SIG-M5 treated with dmso at 0.1 percent for 504 hours (cell line): ENCODE results near the gene WDR91.
"Not testable (repeated sequence)": the region's sequence is repeated elsewhere in the genome, so short reads cannot be mapped to it uniquely, and the experiment has no call there.

Source experiments
- DNase-seq: peaks from one replicate; lab custom pipeline; 2025; ENCODE audit not compliant: unreplicated experiment; lab: John Stamatoyannopoulos, UW

WDR91 gene

DNA sequence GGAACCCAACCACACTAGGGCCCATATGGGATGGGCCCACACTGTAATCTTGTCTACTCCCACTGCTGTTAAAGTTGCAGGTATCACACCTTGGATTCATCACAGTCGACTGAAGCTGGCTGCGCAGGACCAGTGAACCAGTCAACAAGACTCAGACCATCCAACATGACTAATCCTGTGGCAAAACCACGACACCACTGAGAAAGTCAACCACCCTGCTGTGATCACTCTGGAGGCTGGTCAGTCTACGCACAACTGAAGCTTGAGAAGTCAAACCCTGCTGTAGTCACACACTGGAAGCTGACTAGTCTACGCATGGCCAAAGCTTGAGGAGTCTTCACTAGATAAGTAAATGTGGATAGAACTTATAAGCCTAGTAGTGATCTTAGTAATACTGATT lies 31.2 kb downstream of the WDR91 start:
- no peak for DNase-seq

DNA sequence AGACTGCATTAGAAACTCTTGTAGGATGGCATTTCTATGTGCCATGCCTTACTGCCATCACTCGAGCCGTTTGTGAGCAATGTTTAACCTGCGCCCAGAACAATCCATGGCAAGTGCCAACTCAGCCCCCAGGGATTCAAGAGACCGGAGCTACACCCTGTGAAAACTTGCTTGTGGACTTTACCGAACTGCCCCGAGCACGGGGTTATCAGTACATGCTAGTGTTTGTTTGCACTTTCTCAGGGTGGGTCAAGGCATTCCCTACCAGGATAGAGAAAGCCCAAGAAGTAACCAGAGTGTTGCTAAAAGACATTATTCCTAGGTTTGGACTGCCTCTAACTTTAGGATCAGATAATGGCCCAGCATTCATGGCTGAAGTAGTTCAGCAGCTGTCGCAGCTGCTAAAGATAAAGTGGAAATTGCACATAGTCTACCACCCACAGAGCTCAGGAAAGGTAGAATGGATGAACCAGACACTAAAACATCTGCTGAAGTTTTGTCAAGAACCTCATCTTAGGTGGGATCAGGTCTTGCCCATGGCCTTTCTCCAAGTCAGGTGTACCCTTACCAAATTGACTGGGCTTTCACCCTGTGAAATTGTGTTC lies 31.9 kb downstream of the WDR91 start:
- DNase-seq = no peak

DNA sequence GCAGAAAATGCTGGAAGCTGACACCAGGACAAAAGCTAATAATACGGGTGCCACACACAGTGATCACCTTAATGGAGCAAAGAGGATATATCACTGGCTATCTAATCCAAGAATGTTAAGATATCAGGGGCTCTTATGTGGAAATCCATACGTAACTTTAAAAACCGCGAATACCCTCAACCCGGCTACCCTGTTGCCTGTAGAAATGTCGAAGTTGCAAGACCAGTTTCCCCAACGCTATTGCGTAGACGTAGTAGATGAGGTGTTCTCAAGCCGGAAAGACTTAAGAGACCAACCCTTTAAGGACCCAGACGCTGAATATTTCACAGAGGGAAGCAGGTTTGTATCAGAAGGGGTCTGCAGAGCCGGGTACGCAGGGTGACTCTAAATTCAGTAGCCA lies 33.0 kb downstream of the WDR91 start:
- DNase-seq = no peak

GRCh38 chr7:135177028-135177696 lies 34.2 kb downstream of the WDR91 start:
- DNase-seq = no peak

- DNase-seq = no peak
These were observed 35.4 kb downstream of the WDR91 start for GRCh38 chr7:135175931-135176330.

GRCh38 chr7:135174941-135175340 lies 36.4 kb downstream of the WDR91 start:
- DNase-seq = no peak

DNA sequence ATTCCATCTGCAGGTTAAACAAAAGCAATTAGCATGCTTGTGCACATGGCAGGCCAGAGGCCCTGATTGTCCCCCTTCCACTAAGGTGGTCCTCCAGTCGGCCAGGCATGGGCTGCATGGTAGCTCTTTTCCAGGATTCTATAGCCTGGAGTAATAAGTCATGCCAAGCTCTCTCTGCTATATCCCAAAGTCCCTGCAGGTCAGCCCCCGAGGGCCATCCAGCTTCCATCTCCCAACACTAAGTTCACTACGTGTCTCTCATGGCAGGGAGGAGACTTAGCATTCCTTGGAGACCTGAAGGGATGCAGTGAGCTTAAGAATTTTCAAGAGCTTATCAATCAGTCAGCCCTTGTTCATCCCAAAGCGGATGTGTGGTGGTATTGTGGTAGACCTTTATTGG lies 37.4 kb downstream of the WDR91 start:
- DNase-seq = not testable (repeated sequence)

DNA sequence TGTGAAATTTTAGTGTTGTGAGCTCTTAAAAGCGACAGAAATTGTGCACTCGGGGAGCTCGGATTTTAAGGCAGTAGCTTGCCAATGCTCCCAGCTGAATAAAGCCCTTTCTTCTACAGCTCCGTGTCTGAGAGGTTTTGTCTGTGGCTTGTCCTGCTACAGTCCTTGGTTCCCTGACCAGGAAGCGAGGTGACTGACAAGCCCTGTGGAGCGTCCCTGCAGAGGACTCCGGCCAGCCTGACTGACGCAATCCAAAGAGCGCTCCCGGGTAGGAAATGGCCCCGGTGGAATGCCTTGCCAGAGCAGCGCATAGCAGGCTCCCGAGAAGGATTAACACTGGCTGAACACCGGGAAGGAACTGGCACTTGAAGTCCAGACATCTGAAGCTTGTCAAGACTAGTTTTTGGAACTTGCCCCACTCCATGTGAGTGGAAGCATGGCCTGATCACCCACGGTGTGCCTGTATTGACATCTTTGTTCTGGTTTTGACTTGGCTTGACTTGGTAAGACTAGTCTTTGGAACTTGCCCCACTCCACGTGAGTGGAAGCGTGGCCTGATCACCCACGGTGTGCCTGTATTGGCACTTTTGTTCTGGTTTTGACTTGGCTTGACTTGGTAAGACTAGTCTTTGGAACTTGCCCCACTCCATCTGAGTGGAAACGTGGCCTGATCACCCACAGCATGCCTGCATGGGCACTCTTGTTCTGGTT lies 39.6 kb downstream of the WDR91 start:
- DNase-seq = not testable (repeated sequence)

- not testable (repeated sequence) for DNase-seq
These were observed 40.3 kb downstream of the WDR91 start for GRCh38 chr7:135170998-135171481.

DNA sequence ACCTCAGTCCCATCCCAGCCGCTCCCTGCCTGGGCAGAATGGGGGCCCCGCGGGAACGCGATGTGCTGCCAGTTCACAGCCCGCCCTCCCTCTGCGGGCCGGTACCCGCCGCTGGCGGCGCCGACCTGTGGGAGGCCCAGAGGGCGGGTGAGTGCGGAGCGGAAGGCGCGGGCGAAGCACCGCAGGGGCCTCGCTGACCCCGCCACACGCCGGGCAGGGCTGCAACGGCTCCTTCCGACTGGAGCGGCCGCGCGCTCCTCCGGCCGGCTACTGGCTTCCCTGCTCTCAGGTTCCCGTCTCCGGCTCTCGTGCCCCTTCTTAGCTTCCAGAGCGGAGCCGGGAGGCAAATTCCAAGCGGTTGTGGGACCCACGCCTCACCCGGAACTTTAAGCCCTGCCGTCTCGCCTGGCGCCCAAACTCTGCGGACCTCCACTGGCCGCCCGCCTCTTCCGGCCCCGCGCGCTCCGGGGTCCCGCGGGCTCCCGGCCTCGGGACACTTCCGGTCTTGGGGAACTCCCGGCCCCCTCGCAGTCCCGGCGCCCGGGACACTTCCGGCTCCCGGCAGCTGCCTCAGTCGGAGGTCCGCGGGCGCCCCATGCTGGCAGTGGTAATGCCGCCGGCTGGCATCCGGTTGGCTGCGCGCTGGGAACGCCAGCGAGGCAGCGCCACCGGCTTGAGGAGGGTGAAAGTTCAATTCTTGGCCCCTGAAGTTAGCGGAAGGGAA lies 40.9 kb downstream of the WDR91 start, which contains the start of gene CYREN:
Gene CYREN (minus strand): TSS at position 434 of the 724 bp plus-strand sequence. CDS start 1,785 bp downstream, outside the sequence.
- peak; percentile 90 for DNase-seq

- peak; percentile 84 for DNase-seq
These were observed 41.4 kb downstream of the WDR91 start for GRCh38 chr7:135169964-135170273.

DNA sequence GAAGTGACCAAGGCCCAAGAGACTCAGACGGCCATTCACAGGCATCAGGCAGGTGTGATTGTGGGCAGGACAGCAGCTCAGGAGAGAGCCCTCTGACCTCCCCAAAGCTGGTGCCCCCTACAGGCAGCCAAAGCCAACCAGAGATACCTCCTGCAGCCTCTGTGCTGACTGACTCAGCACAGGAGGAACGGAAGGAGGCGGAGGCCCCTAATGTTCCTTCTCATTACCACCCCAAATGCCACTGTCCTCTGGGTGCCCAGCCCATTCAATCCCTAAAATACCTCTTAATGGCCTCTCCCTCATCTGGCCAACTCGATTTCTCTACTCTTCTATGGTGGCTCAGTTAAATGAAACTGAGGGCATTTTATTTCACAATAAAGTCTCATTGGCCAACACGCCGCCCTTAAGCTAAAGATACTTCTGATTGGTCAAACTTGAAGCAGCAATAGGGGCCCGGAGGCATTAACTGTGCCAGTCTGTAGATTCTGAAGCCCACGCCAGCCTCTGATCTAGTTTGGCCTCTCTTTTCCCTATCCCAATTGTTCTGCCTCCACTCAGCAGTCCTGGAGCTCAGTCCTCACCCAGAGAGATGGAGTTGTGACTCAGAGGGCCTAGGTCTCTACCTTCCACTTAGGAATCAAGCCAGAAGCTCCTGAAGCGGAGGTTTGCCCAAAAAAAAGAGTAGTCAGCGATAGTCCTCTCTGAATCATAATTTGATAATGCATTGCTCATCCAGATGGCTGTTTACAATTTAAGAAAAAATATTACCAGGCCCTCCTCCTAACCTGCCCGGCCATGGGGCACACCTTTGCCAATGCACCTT lies 42.0 kb downstream of the WDR91 start:
- DNase-seq = peak; percentile 70

- no peak for DNase-seq
These were observed 42.7 kb downstream of the WDR91 start for GRCh38 chr7:135168489-135169140.

- DNase-seq = peak; percentile 19
These were observed 43.3 kb downstream of the WDR91 start for GRCh38 chr7:135168001-135168400.

- no peak for DNase-seq
These were observed 43.9 kb downstream of the WDR91 start for GRCh38 chr7:135167365-135167917.

- DNase-seq = no peak
These were observed 44.9 kb downstream of the WDR91 start for GRCh38 chr7:135166338-135166990.

GRCh38 chr7:135165862-135166261 lies 45.5 kb downstream of the WDR91 start:
- no peak for DNase-seq

DNA sequence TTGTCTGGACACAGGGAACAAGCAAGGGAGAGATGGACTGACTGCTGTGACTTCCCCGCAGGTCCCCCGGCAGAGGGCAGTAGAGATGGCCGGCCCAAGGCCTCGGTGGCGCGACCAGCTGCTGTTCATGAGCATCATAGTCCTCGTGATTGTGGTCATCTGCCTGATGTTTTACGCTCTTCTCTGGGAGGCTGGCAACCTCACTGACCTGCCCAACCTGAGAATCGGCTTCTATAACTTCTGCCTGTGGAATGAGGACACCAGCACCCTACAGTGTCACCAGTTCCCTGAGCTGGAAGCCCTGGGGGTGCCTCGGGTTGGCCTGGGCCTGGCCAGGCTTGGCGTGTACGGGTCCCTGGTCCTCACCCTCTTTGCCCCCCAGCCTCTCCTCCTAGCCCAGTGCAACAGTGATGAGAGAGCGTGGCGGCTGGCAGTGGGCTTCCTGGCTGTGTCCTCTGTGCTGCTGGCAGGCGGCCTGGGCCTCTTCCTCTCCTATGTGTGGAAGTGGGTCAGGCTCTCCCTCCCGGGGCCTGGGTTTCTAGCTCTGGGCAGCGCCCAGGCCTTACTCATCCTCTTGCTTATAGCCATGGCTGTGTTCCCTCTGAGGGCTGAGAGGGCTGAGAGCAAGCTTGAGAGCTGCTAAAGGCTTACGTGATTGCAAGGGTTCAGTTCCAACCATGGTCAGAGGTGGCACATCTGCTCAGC lies 46.8 kb downstream of the WDR91 start:
- DNase-seq = no peak
